Activated T-helper 1 cell treated with Interleukin-2 at 50 U/mL for 16 hours (primary cell): Measurements from ENCODE around the gene CBX4.
"Not testable (repeated sequence)": the region's sequence is repeated elsewhere in the genome, so short reads cannot be mapped to it uniquely, and the experiment has no call there.

ENCODE experiments used
- DNase-seq: peaks from one replicate; pipeline ENCODE4 v3.0.0-alpha.2; 2020; ENCODE audit warnings: low read depth

CBX4 gene

GRCh38 chr17:79859676-79860615 lies 20.7 kb upstream of the CBX4 start:
- DNase-seq = no peak

- DNase-seq = no peak
Observed at GRCh38 chr17:79857095-79857494, 17.9 kb upstream of the CBX4 start.

GRCh38 chr17:79855331-79856124 lies 16.3 kb upstream of the CBX4 start:
- DNase-seq = no peak

GRCh38 chr17:79854080-79855060 lies 15.1 kb upstream of the CBX4 start:
- no peak for DNase-seq

GRCh38 chr17:79853168-79853567 lies 13.9 kb upstream of the CBX4 start:
- not testable (repeated sequence) for DNase-seq

- no peak for DNase-seq
Observed at GRCh38 chr17:79852748-79853147, 13.5 kb upstream of the CBX4 start.

- no peak for DNase-seq
Observed at GRCh38 chr17:79851461-79851817, 12.2 kb upstream of the CBX4 start.

- DNase-seq = no peak
Observed at GRCh38 chr17:79850571-79851460, 11.6 kb upstream of the CBX4 start.

- DNase-seq = no peak
Observed at GRCh38 chr17:79849953-79850352, 10.7 kb upstream of the CBX4 start.

- DNase-seq = no peak
Observed at GRCh38 chr17:79848370-79848766, 9.1 kb upstream of the CBX4 start.

- DNase-seq = no peak
Observed at GRCh38 chr17:79847698-79848369, 8.6 kb upstream of the CBX4 start.

GRCh38 chr17:79845601-79845949 lies 6.3 kb upstream of the CBX4 start:
- DNase-seq = no peak

- DNase-seq = no peak
Observed at GRCh38 chr17:79844869-79845600, 5.8 kb upstream of the CBX4 start.

- no peak for DNase-seq
Observed at GRCh38 chr17:79843816-79844800, 4.9 kb upstream of the CBX4 start.

GRCh38 chr17:79843474-79843815 lies 4.2 kb upstream of the CBX4 start:
- DNase-seq = no peak

- DNase-seq = no peak
Observed at GRCh38 chr17:79842656-79843473, 3.6 kb upstream of the CBX4 start.

GRCh38 chr17:79842136-79842655 lies 3.0 kb upstream of the CBX4 start:
- no peak for DNase-seq
